Loucy (cell line): Measurements from ENCODE around the gene NDUFAF8.

Experiments
- H2AFZ ChIP-seq: fragments of 200-600 bp; sonication (generic); 2 replicates; pipeline ENCODE4 v1.6.0; 2016; ENCODE audit warnings: antibody characterized with exemption, mild to moderate bottlenecking, low read length, moderate library complexity
- H3F3A ChIP-seq: fragments of 200-600 bp; 2 replicates; pipeline ENCODE4 v1.6.0; 2016; ENCODE audit warnings: antibody characterized with exemption, low read depth, mild to moderate bottlenecking
- H3K27me3 ChIP-seq: fragments of 200-600 bp; sonication (generic); 2 replicates; pipeline ENCODE4 v1.6.1; 2014; ENCODE audit warnings: low read length, mild to moderate bottlenecking; ENCODE audit not compliant: insufficient read depth, poor library complexity, severe bottlenecking
- H3K36me3 ChIP-seq: fragments of 200-600 bp; sonication (generic); 2 replicates; pipeline ENCODE4 v1.6.1; 2016; ENCODE audit warnings: low read length; ENCODE audit not compliant: insufficient read depth
- H3K4me1 ChIP-seq: fragments of 200-600 bp; sonication (generic); 2 replicates; pipeline ENCODE4 v1.5.1; 2014; ENCODE audit warnings: low read length, mild to moderate bottlenecking; ENCODE audit not compliant: insufficient read depth, poor library complexity, severe bottlenecking
- H3K4me2 ChIP-seq: fragments of 200-600 bp; sonication (generic); 2 replicates; pipeline ENCODE4 v1.6.0; 2014; ENCODE audit warnings: antibody characterized with exemption, low read length, low read depth, mild to moderate bottlenecking; ENCODE audit not compliant: poor library complexity, severe bottlenecking
- H3K4me3 ChIP-seq: fragments of 200-600 bp; sonication (generic); 2 replicates; pipeline ENCODE4 v1.5.1; 2014; ENCODE audit warnings: low read length, mild to moderate bottlenecking, mixed read lengths; ENCODE audit not compliant: poor library complexity, severe bottlenecking
- H3K79me2 ChIP-seq: fragments of 200-600 bp; sonication (generic); 2 replicates; pipeline ENCODE4 v1.6.1; 2014; ENCODE audit warnings: low read length; ENCODE audit not compliant: insufficient read depth
- H3K9ac ChIP-seq: fragments of 200-600 bp; sonication (generic); 2 replicates; pipeline ENCODE4 v1.6.0; 2014; ENCODE audit warnings: mild to moderate bottlenecking, low read depth, low read length, moderate library complexity; ENCODE audit not compliant: poor library complexity, severe bottlenecking
- H3K9me2 ChIP-seq: fragments of 200-600 bp; sonication (generic); replicated peaks from 2 replicates; pipeline ENCODE4 v1.6.1; 2016; ENCODE audit warnings: low read depth, low read length, mixed read lengths
- H3K9me3 ChIP-seq: fragments of 200-600 bp; sonication (generic); 2 replicates; pipeline ENCODE4 v1.6.1; 2014; ENCODE audit warnings: mild to moderate bottlenecking, antibody characterized with exemption, low read length, low read depth; ENCODE audit not compliant: insufficient read depth
- H4K20me1 ChIP-seq: fragments of 200-600 bp; sonication (generic); 2 replicates; pipeline ENCODE4 v1.6.0; 2014; ENCODE audit warnings: antibody characterized with exemption, low read length, mild to moderate bottlenecking; ENCODE audit not compliant: insufficient read depth, poor library complexity, severe bottlenecking
- CTCF ChIP-seq: fragments of 200-600 bp; sonication (generic); conservative IDR thresholded peaks from 2 replicates; pipeline ENCODE4 v1.5.1; 2014; ENCODE audit warnings: mild to moderate bottlenecking, antibody characterized with exemption, low read length
- EZH2phosphoT487 ChIP-seq: fragments of 200-600 bp; IDR thresholded peaks from 2 replicates; pipeline ENCODE4 v1.6.1; 2018; ENCODE audit warnings: antibody characterized with exemption, mild to moderate bottlenecking, moderate library complexity, borderline replicate concordance

Gene NDUFAF8

GRCh38 chr17:81228420-81228819, 10.7 kb upstream of the NDUFAF8 start:
- H3K4me1 ChIP-seq = peaks cover 6% of the 10 kb centered on the region
- H3K9ac ChIP-seq = no peak overlapping the region
- no peaks in the 10 kb centered on the region; the same call in 1 of the 2 replicates for H3F3A ChIP-seq
- TF ChIP-seq CTCF = no peak
- TF ChIP-seq EZH2phosphoT487 = no peak
- H2AFZ ChIP-seq = no peak overlapping the region
- H3K79me2 ChIP-seq = no peaks in the 10 kb centered on the region
- H3K4me2 ChIP-seq = no peak overlapping the region
- H3K9me3 ChIP-seq = no peaks in the 10 kb centered on the region
- no peak overlapping the region for H3K4me3 ChIP-seq
- H3K36me3 ChIP-seq = peaks cover 17% of the 10 kb centered on the region; the same call in 1 of the 2 replicates
- no peaks in the 10 kb centered on the region for H4K20me1 ChIP-seq
- no peaks in the 10 kb centered on the region for H3K27me3 ChIP-seq
- H3K9me2 ChIP-seq = no peaks in the 10 kb centered on the region

GRCh38 chr17:81228834-81229665, 10.1 kb upstream of the NDUFAF8 start:
- Histone ChIP-seq H3K36me3 (peaks cover 17% of the 10 kb centered on the region; the same call in 1 of the 2 replicates), H3K9ac (no peak overlapping the region), H4K20me1 (no peaks in the 10 kb centered on the region), H3K4me1 (peaks cover 5% of the 10 kb centered on the region), H3K4me3 (no peak overlapping the region), H3K9me2 (no peaks in the 10 kb centered on the region), H3K79me2 (no peaks in the 10 kb centered on the region), H3K27me3 (no peaks in the 10 kb centered on the region), H3F3A (no peaks in the 10 kb centered on the region; the same call in 1 of the 2 replicates), H2AFZ (no peak overlapping the region), H3K9me3 (no peaks in the 10 kb centered on the region), H3K4me2 (no peak overlapping the region)
- TF ChIP-seq CTCF = no peak
- TF ChIP-seq EZH2phosphoT487 = no peak

GRCh38 chr17:81229666-81229920, 9.5 kb upstream of the NDUFAF8 start:
- H3K9me3 ChIP-seq = no peaks in the 10 kb centered on the region
- no peaks in the 10 kb centered on the region for H3K9me2 ChIP-seq
- H4K20me1 ChIP-seq = no peaks in the 10 kb centered on the region
- no peaks in the 10 kb centered on the region for H3K79me2 ChIP-seq
- TF ChIP-seq CTCF = no peak
- TF ChIP-seq EZH2phosphoT487 = no peak
- no peak overlapping the region for H3K4me2 ChIP-seq
- H3K4me3 ChIP-seq = no peak overlapping the region
- H3F3A ChIP-seq = no peaks in the 10 kb centered on the region; the same call in 1 of the 2 replicates
- peaks cover 17% of the 10 kb centered on the region; the same call in 1 of the 2 replicates for H3K36me3 ChIP-seq
- H3K4me1 ChIP-seq = peaks cover 5% of the 10 kb centered on the region
- no peak overlapping the region for H2AFZ ChIP-seq
- no peak overlapping the region for H3K9ac ChIP-seq
- no peaks in the 10 kb centered on the region for H3K27me3 ChIP-seq
